ENCODE measurements around the gene TBC1D24.

TBC1D24 gene

DNA sequence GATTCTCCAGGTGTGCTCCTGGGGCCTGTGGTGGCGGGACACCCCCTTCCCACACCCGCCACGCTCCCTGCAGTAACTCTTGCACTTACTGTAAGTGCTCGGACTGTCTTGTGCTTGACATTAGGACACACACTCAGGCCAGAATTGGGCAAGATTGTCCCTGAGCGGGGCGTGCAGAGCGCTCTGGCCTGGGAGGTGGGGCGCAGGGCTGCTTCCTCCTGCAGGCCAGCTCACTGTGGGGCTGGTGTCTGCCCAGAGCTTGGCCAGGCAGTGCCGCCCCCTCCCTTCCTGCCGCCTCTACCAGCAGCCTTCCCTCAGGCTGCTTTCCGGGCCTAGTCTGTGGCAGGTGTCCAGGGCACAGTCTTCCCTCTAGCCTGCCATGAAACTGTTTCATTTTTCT is 32.7 kb downstream of the TBC1D24 start:
- H3K79me2 ChIP-seq (ENCODE audit: low read length), result no peaks in the 10 kb centered on the region
- peaks cover 9% of the 10 kb centered on the region; the same call in 1 of the 2 replicates for H3F3A ChIP-seq (ENCODE audit: insufficient read depth, low read length)
- H3K27ac ChIP-seq (ENCODE audit: low read length), result peak overlapping the region; percentile 46; the same call in 1 of the 2 replicates
- DNase-seq, result no peak
- peak overlapping the region; percentile 59 for H2AFZ ChIP-seq (ENCODE audit: low read length)
- peaks cover 22% of the 10 kb centered on the region for H3K4me1 ChIP-seq (ENCODE audit: low read length)
- no peaks in the 10 kb centered on the region for H3K9me2 ChIP-seq (replicated peaks; ENCODE audit: insufficient read depth, low read length)
- H3K9me3 ChIP-seq (replicated peaks; ENCODE audit: insufficient read depth, low read length), result no peaks in the 10 kb centered on the region
- H4K20me1 ChIP-seq (ENCODE audit: insufficient read depth, low read length), result no peaks in the 10 kb centered on the region
- H3K4me3 ChIP-seq (ENCODE audit: low read length), result no peak overlapping the region
- H3K36me3 ChIP-seq (replicated peaks; ENCODE audit: insufficient read depth, low read length), result no peaks in the 10 kb centered on the region
- H3K4me2 ChIP-seq (ENCODE audit: low read depth, low read length), result peak overlapping the region; percentile 38; the same call in 1 of the 2 replicates
- H3K9ac ChIP-seq (ENCODE audit: low read length), result no peak overlapping the region; the same call in 1 of the 2 replicates
- H3K27me3 ChIP-seq (replicated peaks; ENCODE audit: insufficient read depth, low read length), result no peaks in the 10 kb centered on the region
- TF ChIP-seq EZH2 (optimal IDR thresholded peaks at IDR 0.05; ENCODE audit: low read depth, low read length) (no peak), CTCF (IDR thresholded peaks at IDR 0.05; ENCODE audit: low read length) (no peak)

DNA sequence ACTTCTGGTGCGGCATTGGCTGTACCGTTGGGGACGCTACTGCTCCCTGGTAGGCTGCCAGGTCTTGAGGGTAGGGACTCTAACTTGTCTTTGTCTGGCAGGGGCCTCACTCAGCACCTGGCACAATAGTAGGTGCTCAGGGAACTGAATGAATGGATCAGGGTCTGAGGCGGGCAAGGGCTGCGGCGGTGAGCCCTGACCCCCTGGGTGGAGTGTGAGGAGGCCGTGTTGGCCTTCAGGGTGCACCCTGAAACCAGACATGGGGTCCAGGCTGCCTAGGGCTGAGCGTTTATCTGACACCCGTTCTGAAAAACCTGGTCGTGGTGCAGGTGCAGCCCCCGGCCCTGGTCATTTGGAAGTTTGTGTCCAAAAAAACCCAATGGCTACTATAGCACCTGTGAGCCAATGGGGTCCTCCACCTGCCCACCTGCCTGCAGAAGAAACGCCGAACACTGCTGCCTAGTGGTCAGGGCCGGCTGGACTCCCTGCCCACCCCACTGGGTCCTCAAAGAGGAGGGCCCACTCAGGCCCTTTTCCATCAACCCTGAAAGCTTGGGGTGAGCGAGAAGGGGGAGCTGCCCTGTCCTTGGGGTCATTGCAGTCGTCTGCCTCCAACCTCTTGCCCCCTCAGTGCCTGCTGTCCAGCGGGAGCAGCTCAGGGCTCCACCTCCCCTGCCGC is 33.9 kb downstream of the TBC1D24 start:
- H4K20me1 ChIP-seq (ENCODE audit: insufficient read depth, low read length), result no peaks in the 10 kb centered on the region
- peaks cover 1% of the 10 kb centered on the region for H3K79me2 ChIP-seq (ENCODE audit: low read length)
- no peak overlapping the region for H3K9ac ChIP-seq (ENCODE audit: low read length)
- H2AFZ ChIP-seq (ENCODE audit: low read length), result no peak overlapping the region
- no peaks in the 10 kb centered on the region for H3K36me3 ChIP-seq (replicated peaks; ENCODE audit: insufficient read depth, low read length)
- DNase-seq, result no peak
- no peaks in the 10 kb centered on the region for H3K9me3 ChIP-seq (replicated peaks; ENCODE audit: insufficient read depth, low read length)
- H3K9me2 ChIP-seq (replicated peaks; ENCODE audit: insufficient read depth, low read length), result no peaks in the 10 kb centered on the region
- H3K4me2 ChIP-seq (ENCODE audit: low read depth, low read length), result no peak overlapping the region
- TF ChIP-seq CTCF (IDR thresholded peaks at IDR 0.05; ENCODE audit: low read length) (no peak), EZH2 (optimal IDR thresholded peaks at IDR 0.05; ENCODE audit: low read depth, low read length) (no peak), EZH2phosphoT487 (IDR thresholded peaks at IDR 0.05; ENCODE audit: low read length) (no peak)
- no peak overlapping the region for H3K4me3 ChIP-seq (ENCODE audit: low read length)
- H3K4me1 ChIP-seq (ENCODE audit: low read length), result peaks cover 28% of the 10 kb centered on the region
- H3K27ac ChIP-seq (ENCODE audit: low read length), result no peak overlapping the region
- no peaks in the 10 kb centered on the region for H3K27me3 ChIP-seq (replicated peaks; ENCODE audit: insufficient read depth, low read length)
- peaks cover 15% of the 10 kb centered on the region; the same call in 1 of the 2 replicates for H3F3A ChIP-seq (ENCODE audit: insufficient read depth, low read length)

DNA sequence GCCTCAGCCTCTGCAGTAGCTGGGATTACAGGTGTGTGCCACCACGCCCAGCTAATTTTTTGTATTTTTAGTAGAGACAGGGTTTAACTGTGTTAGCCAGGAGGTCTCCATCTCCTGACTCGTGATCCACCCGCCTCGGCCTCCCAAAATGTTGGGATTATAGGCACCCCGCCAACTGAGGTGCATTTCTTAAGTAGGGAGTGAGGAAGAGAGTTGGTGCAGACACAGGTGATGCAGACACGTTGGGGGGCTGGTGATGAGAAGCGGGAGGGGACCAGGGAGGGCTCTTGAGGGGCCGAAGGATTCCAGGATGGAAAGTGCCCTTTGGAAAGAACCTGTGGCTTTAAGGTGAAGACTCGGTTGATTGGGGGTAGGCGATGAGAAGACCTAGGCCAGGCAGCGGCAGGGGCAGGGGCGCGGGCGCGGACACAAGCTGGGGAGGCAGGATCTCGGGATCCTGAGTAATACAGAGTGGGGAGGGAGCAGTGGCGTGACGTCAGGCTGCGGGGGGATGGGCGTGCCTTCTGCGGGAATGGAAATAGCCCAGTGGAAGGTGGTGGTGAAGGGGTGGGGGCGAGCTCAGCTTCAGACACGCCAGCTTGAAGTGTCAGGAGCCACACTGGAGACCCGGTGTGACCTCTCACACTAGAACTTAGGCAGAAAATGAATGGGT is 36.3 kb downstream of the TBC1D24 start:
- Histone ChIP-seq H3F3A (ENCODE audit: insufficient read depth, low read length) (peaks cover 15% of the 10 kb centered on the region; the same call in 1 of the 2 replicates), H2AFZ (ENCODE audit: low read length) (no peak overlapping the region), H3K27ac (ENCODE audit: low read length) (no peak overlapping the region), H4K20me1 (ENCODE audit: insufficient read depth, low read length) (peaks cover 2% of the 10 kb centered on the region; the same call in 1 of the 2 replicates), H3K79me2 (ENCODE audit: low read length) (peaks cover 25% of the 10 kb centered on the region), H3K9ac (ENCODE audit: low read length) (no peak overlapping the region), H3K9me2 (replicated peaks; ENCODE audit: insufficient read depth, low read length) (no peaks in the 10 kb centered on the region), H3K9me3 (replicated peaks; ENCODE audit: insufficient read depth, low read length) (no peaks in the 10 kb centered on the region), H3K36me3 (replicated peaks; ENCODE audit: insufficient read depth, low read length) (no peaks in the 10 kb centered on the region), H3K4me3 (ENCODE audit: low read length) (no peak overlapping the region), H3K4me2 (ENCODE audit: low read depth, low read length) (no peak overlapping the region), H3K4me1 (ENCODE audit: low read length) (peaks cover 32% of the 10 kb centered on the region), H3K27me3 (replicated peaks; ENCODE audit: insufficient read depth, low read length) (no peaks in the 10 kb centered on the region)
- no peak for DNase-seq
- TF ChIP-seq EZH2phosphoT487 (IDR thresholded peaks at IDR 0.05; ENCODE audit: low read length), result no peak
- no peak for TF ChIP-seq CTCF (IDR thresholded peaks at IDR 0.05; ENCODE audit: low read length)
- no peak for TF ChIP-seq EZH2 (optimal IDR thresholded peaks at IDR 0.05; ENCODE audit: low read depth, low read length)

Measured in MM.1S (cell line).